Measurements from ENCODE around the gene PHACTR4. TPM values are rescaled to one million over a fixed set of nuclear protein-coding genes. Genes with fewer than 3 reads are reported as not detected.
"Not testable (repeated sequence)": the region's sequence is repeated elsewhere in the genome, so short reads cannot be mapped to it uniquely, and the experiment has no call there.

The PHACTR4 gene
- total and polyA plus RNA-seq, 9 donors: 20.1 to 50.8 (median 31.8) TPM

GRCh38 chr1:28510970-28511440, 141.5 kb downstream of the PHACTR4 start:
- intact Hi-C loops (cut with DNase I): loop anchor here in 1 of 4 donors (10.0 kb wide), 1 partner anchor 106 kb away; no protein-coding TSS in a partner anchor
- WGBS, 3 donors: 59 to 86% (median 71%) methylated on average over 2 of the region's 2 CpGs
- Histone ChIP-seq H3K36me3 (no peaks in the 10 kb centered on the region), H3K4me1 (ENCODE audit: insufficient read depth) (peaks cover 13% of the 10 kb centered on the region), H3K27ac (no peak overlapping the region), H3K9me3 (no peaks in the 10 kb centered on the region), H3K4me3 (no peak overlapping the region), H3K27me3 (no peaks in the 10 kb centered on the region)
- no peak for DNase-seq
- no peak for TF ChIP-seq POLR2A (IDR thresholded peaks at IDR 0.05)

DNA sequence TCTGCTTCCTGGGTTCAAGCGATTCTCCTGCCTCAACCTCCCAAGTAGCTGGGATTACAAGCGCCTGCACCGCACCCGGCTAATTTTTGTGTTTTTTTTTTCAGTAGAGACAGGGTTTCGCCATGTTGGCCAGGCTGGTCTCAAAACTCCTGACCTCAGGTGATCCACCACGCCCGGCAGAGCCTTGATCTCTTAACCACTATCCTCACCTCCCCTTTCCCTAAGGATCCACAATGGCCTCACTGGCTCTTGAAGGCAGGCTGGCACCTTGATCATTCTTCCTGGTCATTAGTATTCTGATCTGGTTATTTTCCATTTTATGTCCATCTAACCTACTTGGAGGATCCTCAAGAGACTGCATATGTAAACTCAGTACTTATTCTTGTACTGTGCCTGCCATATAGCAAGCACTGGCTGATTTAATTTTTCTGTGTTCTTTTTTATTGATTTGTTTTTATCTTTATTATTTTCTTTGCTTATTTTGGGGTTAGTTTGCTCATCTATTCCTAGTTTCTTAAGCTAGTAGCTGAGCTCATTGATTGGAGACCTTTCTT, 142.6 kb downstream of the PHACTR4 start:
- Histone ChIP-seq H3K27ac (no peak overlapping the region), H3K9me3 (no peaks in the 10 kb centered on the region), H3K27me3 (no peaks in the 10 kb centered on the region), H3K36me3 (no peaks in the 10 kb centered on the region), H3K4me3 (no peak overlapping the region), H3K4me1 (ENCODE audit: insufficient read depth) (peaks cover 13% of the 10 kb centered on the region)
- 76 to 88% (median 82%) methylated on average over 7 of the region's 7 CpGs for WGBS, 3 donors
- TF ChIP-seq EP300 (IDR thresholded peaks at IDR 0.05) (no peak), POLR2A (IDR thresholded peaks at IDR 0.05) (no peak), CTCF (IDR thresholded peaks at IDR 0.05) (no peak)
- intact Hi-C loops (cut with DNase I): loop anchor here in 1 of 4 donors (10.0 kb wide), 1 partner anchor 107 kb away; no protein-coding TSS in a partner anchor
- DNase-seq: no peak

DNA sequence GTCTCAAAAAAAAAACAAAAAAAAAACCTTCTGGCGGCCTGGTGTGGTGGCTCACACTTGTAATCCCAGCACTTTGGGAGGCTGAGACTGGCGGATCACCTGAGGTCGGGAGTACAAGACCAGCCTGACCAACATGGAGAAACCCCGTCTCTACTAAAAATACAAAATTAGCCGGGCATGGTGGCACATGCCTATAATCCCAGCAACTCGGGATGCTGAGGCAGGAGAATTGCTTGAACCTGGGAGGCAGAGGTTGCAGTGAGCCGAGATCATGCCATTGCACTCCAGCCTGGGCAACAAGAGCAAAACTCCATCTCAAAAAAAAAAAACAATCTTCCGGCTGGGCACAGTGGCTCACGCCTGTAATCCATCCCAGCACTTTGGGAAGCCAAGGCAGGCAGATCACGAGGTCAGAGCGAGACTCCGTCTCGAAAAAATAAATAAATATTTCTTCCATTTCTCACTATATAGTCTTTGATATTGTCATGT, 144.9 kb downstream of the PHACTR4 start:
- H3K4me3 ChIP-seq; H3K27ac ChIP-seq; DNase-seq; H3K4me1 ChIP-seq (ENCODE audit: insufficient read depth); H3K27me3 ChIP-seq; H3K36me3 ChIP-seq; H3K9me3 ChIP-seq: not testable (repeated sequence)
- 77 to 90% (median 87%) methylated on average over 13 of the region's 13 CpGs for WGBS, 3 donors
- intact Hi-C loops (cut with DNase I): loop anchor here in 1 of 4 donors (10.0 kb wide), 1 partner anchor 110 kb away; no protein-coding TSS in a partner anchor

- WGBS, 3 donors: 86 to 97% (median 93%) methylated on average over 1 of the region's 1 CpG
- TF ChIP-seq POLR2A (IDR thresholded peaks at IDR 0.05) (no peak), EP300 (IDR thresholded peaks at IDR 0.05) (no peak), CTCF (IDR thresholded peaks at IDR 0.05) (no peak)
Measured at GRCh38 chr1:28516518-28516956, 147.0 kb downstream of the PHACTR4 start.

DNA sequence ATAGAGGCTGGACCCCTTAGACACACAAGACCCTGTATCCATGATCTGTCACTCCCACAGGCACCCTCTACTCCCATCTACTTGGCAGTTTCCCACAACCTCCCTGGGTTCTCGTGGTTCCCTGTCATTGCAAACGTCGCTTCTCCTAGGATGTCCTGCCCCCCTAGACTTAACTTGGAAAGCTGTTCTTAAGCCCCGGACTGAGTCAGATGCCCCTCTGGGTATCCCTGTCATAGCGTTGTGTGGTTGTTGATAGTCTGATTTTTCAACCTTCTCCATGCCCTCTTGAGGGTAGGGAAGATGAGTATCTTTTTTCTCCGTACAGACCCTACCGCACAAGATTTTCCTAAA, 148.1 kb downstream of the PHACTR4 start:
- H3K4me1 ChIP-seq (ENCODE audit: insufficient read depth): peaks cover 5% of the 10 kb centered on the region
- intact Hi-C loops (cut with DNase I): loop anchor here in 2 of 4 donors (5.0 to 10.0 kb wide), 3 partner anchors 80 to 365 kb away; no protein-coding TSS in a partner anchor
- no peaks in the 10 kb centered on the region for H3K36me3 ChIP-seq
- no peak for DNase-seq
- TF ChIP-seq POLR2A (IDR thresholded peaks at IDR 0.05): no peak
- no peak for TF ChIP-seq CTCF (IDR thresholded peaks at IDR 0.05)
- no peak for TF ChIP-seq EP300 (IDR thresholded peaks at IDR 0.05)
- WGBS, 3 donors: 5 to 7% (median 6%) methylated on average over 7 of the region's 7 CpGs
- no peaks in the 10 kb centered on the region for H3K27me3 ChIP-seq
- peak overlapping the region; percentile 58 for H3K4me3 ChIP-seq
- no peaks in the 10 kb centered on the region for H3K9me3 ChIP-seq
- peak overlapping the region; percentile 54 to 83 for H3K27ac ChIP-seq

More at GRCh38 chr1:28516518-28516956, 147.0 kb downstream of the PHACTR4 start:
- Histone ChIP-seq H3K36me3 (no peaks in the 10 kb centered on the region), H3K4me1 (ENCODE audit: insufficient read depth) (peaks cover 5% of the 10 kb centered on the region), H3K9me3 (no peaks in the 10 kb centered on the region), H3K27ac (no peak overlapping the region), H3K4me3 (no peak overlapping the region), H3K27me3 (no peaks in the 10 kb centered on the region)
- no peak for DNase-seq
- intact Hi-C loops (cut with DNase I): loop anchor here in 2 of 4 donors (5.0 to 10.0 kb wide), 3 partner anchors 81 to 366 kb away; no protein-coding TSS in a partner anchor

All from ovary (tissue), 9 donors.